Mesothelial cell of epicardium (in vitro differentiated cells): ENCODE data around the gene AP5Z1. TPM values are rescaled to one million over a fixed set of nuclear protein-coding genes. Genes with fewer than 3 reads are reported as not detected.

ENCODE experiments used
- DNase-seq, 2 experiments: peaks; one replicate each; pipeline ENCODE4 v3.0.0; 2021; ENCODE audit warnings: low spot score in 2 of 2; ENCODE audit not compliant: unreplicated experiment in 2 of 2
- H3K27ac Mint-ChIP-seq: 2 replicates; pipeline ENCODE4 v1.8.0; 2021; ENCODE audit warnings: mixed read lengths
- H3K27me3 Mint-ChIP-seq: 2 replicates; pipeline ENCODE4 v1.8.0; 2021; ENCODE audit warnings: low read depth, mixed read lengths
- H3K36me3 Mint-ChIP-seq: 2 replicates; pipeline ENCODE4 v1.8.0; 2021; ENCODE audit warnings: mixed read lengths
- H3K4me1 Mint-ChIP-seq: 2 replicates; pipeline ENCODE4 v1.8.0; 2021; ENCODE audit warnings: mixed read lengths
- H3K4me3 Mint-ChIP-seq: 2 replicates; pipeline ENCODE4 v1.8.0; 2021; ENCODE audit warnings: mild to moderate bottlenecking, moderate library complexity, mixed read lengths
- H3K9me3 Mint-ChIP-seq: 2 replicates; pipeline ENCODE4 v1.8.0; 2021; ENCODE audit warnings: mixed read lengths
- CTCF ChIP-seq: fragments of 200-600 bp; sonication (generic); IDR thresholded peaks from one replicate; pipeline ENCODE4 v1.5.0; 2021; ENCODE audit warnings: antibody characterized with exemption; ENCODE audit not compliant: unreplicated experiment
- total RNA-seq: library from RNA; stranded (reverse); gene quantifications from 3 replicates; pipeline ENCODE4 v1.2.1, GENCODE V29; 2021

The AP5Z1 gene
- total RNA-seq, 1 donor from 2014 or later: 36.2 TPM

- H3K36me3 Mint-ChIP-seq: peaks cover 22% of the 10 kb centered on the region
- no peak overlapping the region for H3K27ac Mint-ChIP-seq
- no peaks in the 10 kb centered on the region for H3K27me3 Mint-ChIP-seq
- no peak for TF ChIP-seq CTCF
- H3K4me3 Mint-ChIP-seq: no peak overlapping the region
- no peak for DNase-seq
- peaks cover 17% of the 10 kb centered on the region for H3K4me1 Mint-ChIP-seq
- no peaks in the 10 kb centered on the region for H3K9me3 Mint-ChIP-seq
Measured at GRCh38 chr7:4737300-4737699, 38.1 kb upstream of the AP5Z1 start.

DNA sequence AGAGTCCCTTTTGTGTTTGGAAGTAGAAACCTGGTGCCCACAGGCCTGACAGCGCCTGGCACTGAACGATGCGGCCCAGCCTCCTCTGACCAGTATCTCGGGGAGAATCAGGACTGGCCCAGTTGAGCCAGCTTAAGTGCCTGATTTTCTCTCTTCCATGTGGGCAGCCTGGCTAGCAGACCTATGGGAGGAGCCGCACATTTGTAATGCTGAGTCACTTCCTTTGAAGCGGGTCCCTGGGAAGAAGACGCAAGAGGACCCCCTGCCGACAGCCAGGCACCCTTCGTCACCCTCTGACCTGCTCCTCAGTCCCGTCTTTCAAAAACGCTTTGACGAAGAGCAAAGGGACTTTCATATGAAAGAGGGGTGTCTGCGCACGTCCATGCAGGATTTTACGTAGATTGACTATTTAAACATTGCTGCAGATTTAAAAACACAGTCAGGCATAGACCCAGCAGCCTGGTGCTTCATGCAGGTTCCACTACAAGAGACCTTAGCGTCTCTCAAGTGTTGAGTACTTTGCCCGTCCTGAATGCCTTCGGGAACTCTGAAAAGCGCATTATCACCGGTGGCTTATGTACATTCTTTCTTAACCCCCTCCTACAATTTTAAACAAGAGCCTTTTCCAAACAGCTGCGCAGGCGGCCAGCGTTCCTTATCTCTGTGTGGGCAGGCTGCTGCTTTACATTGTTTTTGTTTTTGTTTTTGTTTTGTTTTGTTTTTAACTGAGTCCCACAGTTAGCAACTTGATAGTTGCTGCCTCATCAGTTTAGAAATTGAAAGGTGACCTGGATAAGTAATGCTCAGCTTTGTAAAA lies 36.5 kb upstream of the AP5Z1 start:
- H3K36me3 Mint-ChIP-seq: peaks cover 18% of the 10 kb centered on the region
- peak overlapping the region; percentile 94 for H3K27ac Mint-ChIP-seq
- H3K4me1 Mint-ChIP-seq: peaks cover 25% of the 10 kb centered on the region
- H3K9me3 Mint-ChIP-seq: no peaks in the 10 kb centered on the region
- no peak for TF ChIP-seq CTCF
- DNase-seq: no peak
- no peaks in the 10 kb centered on the region for H3K27me3 Mint-ChIP-seq
- peak overlapping the region; percentile 55 for H3K4me3 Mint-ChIP-seq

GRCh38 chr7:4739528-4739992 lies 35.9 kb upstream of the AP5Z1 start:
- TF ChIP-seq CTCF: no peak
- DNase-seq: no peak
- Mint-ChIP-seq H3K4me1 (peaks cover 31% of the 10 kb centered on the region), H3K27ac (peak overlapping the region; percentile 94), H3K9me3 (no peaks in the 10 kb centered on the region), H3K4me3 (peak overlapping the region; percentile 55), H3K27me3 (no peaks in the 10 kb centered on the region), H3K36me3 (peaks cover 19% of the 10 kb centered on the region)

- Mint-ChIP-seq H3K4me3 (no peak overlapping the region), H3K4me1 (peaks cover 43% of the 10 kb centered on the region), H3K36me3 (peaks cover 19% of the 10 kb centered on the region), H3K27ac (peak overlapping the region; percentile 30), H3K27me3 (no peaks in the 10 kb centered on the region), H3K9me3 (no peaks in the 10 kb centered on the region)
- DNase-seq: no peak
- TF ChIP-seq CTCF: no peak
Measured at GRCh38 chr7:4740796-4741195, 34.6 kb upstream of the AP5Z1 start.

DNA sequence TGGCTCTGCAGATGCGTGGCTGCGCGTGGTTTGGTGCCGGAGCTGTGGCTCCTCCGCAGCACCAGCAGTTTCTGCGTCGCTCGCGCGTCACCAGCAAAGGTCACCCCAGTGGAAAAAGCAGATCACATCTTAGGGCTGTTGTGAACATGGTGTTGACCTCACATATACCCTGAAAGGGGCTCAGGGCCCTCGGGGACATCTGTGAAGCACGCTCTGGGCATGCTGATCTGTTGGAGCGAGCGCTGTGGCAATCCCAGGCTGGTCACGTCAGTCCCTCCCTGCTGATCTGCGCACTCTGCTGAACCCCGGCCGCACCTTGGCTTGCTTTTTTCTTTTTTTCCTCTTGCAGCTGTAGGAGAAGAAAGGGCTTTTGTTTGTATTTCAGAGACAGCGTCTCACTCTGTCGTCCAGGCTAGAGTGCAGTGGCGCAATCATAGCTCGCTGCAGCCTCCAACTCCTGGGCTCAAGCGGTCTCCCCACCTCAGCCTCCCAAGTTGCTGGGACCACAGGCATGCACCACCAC lies 33.3 kb upstream of the AP5Z1 start:
- H3K27ac Mint-ChIP-seq: peak overlapping the region; percentile 57
- TF ChIP-seq CTCF: no peak
- H3K9me3 Mint-ChIP-seq: no peaks in the 10 kb centered on the region
- H3K4me1 Mint-ChIP-seq: peaks cover 49% of the 10 kb centered on the region
- H3K4me3 Mint-ChIP-seq: no peak overlapping the region
- no peak for DNase-seq
- H3K27me3 Mint-ChIP-seq: no peaks in the 10 kb centered on the region
- peaks cover 26% of the 10 kb centered on the region for H3K36me3 Mint-ChIP-seq
